Measurements from ENCODE around the gene A1BG.
A peak's percentile ranks its signal among the peaks of the same experiment; 100 is the strongest.
"Not testable (repeated sequence)": the region's sequence is repeated elsewhere in the genome, so short reads cannot be mapped to it uniquely, and the experiment has no call there.

The A1BG gene

DNA sequence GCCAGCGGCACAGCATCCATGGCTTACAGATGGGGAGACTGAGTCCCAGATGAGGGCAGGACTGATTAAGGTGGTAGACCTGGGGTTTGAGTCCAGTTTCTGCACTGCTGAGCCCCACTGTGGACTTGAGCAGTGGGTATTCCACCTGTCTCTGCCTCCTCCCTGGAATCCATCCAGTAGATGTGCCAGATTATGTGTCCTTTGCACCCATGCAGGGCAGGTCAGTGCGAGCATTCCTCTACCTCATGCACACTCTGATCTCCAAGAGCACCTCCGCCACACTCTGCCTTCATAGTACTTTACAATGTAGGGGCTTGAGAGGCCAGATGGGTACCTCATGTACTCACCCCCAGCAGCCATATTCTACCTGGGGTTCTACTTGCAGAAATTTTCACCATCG lies 16.5 kb downstream of the A1BG start:
- DNase-seq (ENCODE audit: low read depth), result no peak

DNA sequence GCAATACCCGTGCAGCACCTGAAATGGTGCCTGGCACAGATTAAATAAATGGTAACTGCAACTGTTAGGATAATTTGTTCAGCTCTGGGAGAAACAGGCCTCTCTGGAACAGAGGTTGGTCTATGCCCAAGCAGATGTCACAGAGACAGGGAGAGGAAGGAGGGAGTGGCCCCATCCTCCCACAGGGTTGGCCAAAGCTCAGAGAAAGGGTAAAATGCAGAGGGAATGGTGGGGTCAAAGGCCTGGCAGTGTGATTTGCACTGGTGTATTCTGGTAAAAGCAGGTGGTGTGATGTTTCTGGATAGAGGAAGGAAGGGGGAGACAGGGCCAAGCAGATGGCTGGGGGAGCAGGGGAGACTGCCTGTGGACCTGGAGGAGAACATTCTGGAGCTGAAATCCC lies 17.1 kb downstream of the A1BG start:
- DNase-seq (ENCODE audit: low read depth), result no peak

DNA sequence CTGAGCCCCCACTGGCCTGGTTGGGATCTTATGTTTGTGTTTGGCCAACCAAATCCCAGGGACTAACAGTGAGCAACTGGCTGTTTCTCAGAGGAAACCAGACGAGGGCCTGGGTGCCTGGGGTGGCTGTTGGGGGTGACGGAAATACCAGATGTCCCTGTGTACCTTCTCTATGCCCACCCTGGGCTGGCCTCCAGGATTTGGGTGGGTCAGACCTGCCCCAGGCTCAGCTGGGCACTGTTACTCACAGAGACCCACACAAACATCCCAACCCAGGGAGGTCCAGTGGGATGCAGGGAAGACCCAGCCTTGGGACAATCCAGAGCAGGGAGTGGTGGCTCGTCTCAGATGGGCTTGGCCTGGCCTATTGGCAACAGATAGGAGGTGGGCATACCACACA lies 17.7 kb downstream of the A1BG start:
- DNase-seq (ENCODE audit: low read depth), result no peak

DNA sequence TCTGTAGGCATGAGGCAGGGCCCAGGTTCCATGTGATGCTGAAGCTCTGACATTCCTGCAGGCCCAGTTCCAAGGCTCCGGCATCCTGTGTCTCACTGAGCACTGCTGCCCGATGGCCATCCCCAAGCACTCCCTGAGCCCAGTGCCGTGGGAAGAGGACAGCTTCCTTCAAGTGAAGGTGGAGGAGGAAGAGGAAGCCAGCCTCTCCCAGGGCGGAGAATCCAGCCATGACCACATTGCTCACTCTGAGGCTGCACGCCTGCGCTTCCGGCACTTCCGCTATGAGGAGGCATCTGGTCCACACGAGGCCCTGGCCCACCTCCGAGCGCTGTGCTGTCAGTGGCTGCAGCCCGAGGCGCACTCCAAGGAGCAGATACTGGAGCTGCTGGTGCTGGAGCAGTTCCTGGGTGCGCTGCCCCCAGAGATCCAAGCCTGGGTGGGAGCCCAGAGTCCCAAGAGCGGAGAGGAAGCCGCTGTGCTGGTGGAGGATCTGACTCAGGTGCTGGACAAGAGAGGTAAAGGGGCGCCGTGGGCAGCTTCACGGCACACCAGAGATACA lies 18.5 kb downstream of the A1BG start:
- no peak for DNase-seq (ENCODE audit: low read depth)

DNA sequence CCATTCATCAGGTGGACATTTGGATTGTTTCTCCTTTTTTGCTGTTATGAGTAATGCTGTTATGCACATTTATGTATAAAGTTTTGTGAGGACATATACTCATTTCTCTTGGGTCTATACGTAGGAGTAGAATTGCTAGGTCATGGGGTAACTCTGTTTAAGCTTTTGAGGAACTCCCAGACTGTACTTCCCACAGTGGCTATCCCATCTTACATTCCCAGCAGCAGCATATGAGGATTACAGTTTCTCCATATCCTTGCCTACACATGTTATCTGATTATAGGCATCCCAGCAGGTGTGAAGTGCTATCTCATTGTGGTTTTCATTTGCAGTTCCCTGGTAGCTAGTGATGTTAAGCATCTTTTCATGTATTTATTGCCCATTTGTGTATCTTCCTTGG lies 20.6 kb downstream of the A1BG start:
- DNase-seq (ENCODE audit: low read depth), result no peak

DNA sequence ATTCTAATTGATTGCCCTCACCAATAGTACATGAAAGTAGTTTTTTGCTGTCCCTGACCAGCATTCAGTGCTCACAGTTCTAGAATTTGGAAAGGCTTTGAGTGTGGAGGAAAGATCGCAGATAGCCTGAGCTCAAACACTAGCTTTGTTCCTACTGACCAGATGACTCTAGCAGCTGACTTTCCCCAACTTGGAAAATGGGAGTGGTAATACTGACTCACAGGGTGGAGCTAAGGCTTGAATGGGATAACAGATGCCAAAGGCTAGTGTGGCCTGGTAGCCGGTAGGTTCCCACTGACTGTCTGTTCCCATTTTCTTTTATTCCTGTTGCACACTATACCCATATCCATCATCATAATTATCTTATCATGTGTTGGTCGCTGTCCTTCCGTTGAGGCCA lies 22.8 kb downstream of the A1BG start:
- no peak for DNase-seq (ENCODE audit: low read depth)

DNA sequence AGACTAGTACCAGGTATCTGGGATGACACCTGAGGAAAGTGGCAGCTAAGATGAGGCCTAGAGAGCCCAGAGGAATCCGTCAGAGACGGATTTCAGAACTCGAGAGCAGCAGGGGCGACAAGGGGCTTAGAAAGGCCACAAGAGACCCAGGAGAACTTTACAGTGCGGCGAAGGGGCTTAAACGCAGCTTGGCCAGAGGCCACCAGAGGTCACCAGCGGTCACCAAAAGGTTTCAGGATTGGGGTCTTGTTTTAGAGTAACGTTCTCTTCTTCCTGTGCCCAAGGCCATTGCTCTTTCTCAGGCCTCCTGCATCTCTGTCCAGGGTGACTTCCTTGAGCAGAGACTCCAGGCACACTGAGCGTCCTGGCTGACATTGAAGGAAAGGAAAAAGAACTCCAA lies 24.3 kb downstream of the A1BG start:
- no peak for DNase-seq (ENCODE audit: low read depth)

DNA sequence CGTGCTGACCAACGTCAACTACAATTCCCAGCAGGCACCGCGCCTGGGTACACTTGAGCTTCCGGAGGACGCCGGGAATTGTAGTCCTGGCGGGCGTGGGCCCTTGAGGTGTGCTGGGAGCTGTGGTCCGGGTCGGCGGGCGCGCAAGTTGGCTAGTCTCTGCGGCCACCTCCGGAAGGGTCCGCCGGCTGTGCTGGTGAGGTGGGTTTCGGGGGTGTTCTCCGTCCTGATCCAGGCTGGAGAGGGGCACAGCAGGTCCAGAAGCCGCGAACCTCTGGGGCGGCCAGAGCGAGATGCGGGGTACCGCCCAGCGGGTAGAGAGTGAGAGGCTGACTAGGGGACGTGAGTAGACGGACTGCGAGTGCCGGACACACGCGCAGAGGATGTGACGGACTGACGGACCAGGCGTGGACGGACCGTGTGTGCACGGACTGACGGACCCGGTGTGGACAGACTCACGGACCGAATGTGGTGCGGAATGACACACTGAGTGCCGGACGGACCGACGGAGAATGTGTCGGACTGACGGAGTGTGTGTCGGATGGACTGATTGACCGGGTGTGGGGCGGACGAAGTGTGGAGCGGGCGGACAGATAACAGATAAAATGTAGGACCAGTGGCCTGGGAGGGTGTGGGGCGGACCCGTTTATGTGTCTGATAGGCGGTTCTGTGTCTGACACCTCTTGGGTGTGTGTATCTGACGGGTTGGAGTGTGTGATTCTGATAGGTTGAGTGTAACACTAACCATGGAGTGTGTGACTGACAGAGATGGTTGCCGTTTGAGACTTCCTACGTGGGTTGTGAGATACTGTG lies 26.2 kb downstream of the A1BG start, which contains the start of gene ZSCAN22:
TSS of gene ZSCAN22 (plus strand) at position 81 of the 813 bp plus-strand sequence. CDS start 7,809 bp downstream, outside the sequence.
- peak; percentile 70 for DNase-seq (ENCODE audit: low read depth)

DNA sequence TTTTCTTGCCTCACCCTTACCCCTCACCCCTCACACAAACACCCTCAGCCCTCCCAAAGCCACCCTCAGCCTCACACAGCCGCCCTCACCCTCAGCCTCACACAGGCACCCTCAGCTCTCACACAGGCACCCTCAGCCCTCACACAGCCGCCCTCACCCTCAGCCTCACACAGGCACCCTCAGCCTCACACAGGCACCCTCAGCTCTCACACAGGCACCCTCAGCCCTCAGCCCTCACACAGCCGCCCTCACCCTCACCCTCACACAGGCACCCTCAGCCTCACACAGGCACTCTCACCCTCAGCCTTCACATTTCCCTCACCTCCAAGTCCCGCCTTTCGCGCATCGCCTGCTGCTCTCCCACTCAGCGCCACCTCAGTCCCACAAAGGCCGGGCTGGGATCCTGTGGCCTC lies 26.8 kb downstream of the A1BG start:
- DNase-seq (ENCODE audit: low read depth), result no peak

DNA sequence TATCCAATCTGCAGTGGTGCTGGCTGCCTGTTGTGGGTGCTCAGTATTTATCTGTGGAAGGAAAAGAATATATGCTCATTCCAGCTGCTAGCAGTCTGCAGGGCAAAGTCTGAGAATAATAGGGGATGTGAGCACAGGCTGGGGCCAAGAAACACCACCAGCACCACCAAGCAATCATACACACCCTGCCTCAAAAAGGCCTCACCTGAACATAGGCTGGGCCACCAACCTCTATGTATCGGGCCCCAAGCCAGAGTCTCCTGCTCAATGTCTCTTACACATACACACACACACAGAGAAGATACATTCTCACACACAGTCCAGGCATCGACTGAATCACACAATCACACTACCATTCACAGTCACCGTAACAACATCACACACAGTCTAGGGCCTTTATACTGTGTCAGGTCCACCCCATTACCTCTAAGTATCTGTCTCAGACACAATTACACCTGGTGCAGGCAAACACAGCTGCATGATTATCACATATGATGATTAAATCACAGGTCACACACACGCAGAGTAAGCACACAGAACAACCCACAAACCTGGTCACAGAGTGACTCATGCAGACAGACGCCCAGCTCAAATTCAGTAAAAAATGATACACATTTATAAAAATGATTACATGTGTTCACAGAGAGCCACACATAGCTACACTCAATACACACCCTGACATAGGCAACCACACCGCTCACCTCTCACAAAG lies 27.8 kb downstream of the A1BG start:
- DNase-seq (ENCODE audit: low read depth), result no peak

DNA sequence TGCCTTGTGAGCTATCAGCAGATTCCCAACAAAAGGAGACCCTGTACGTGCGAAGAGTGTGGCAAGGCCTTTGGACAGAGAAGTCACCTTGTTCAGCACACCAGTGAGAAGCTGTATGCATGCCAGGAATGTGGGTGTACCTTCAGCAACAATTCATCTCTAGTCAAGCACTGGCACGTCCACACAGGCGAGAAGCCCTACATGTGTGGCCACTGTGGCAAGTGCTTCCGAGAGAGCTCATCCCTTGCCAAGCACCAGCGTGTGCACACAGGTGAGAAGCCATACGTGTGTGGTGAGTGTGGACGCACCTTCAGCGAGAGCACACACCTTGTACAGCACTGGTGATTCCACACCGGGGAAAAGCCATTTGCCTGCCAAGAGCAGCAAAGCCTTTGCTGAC lies 34.1 kb downstream of the A1BG start:
- no peak for DNase-seq (ENCODE audit: low read depth)

DNA sequence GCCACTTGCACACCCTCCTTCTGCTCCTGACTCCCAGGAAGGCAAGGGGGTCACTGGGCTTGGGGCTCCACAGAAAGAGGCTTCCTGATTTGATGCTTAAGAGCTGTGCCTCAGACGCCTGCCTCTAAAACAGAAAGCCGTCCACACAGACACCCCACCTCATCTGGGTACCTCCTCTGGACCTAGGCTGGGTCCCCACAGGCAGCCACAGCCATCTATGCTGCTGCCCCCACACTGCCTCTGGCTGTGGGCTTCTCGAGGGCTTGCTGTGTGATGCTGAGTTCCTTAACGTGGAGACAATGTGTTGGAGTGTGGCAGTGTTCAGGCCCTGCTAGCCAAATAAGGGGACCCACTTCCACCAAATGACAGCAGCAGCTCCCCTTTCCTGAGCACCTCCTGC lies 35.0 kb downstream of the A1BG start:
- no peak for DNase-seq (ENCODE audit: low read depth)

DNA sequence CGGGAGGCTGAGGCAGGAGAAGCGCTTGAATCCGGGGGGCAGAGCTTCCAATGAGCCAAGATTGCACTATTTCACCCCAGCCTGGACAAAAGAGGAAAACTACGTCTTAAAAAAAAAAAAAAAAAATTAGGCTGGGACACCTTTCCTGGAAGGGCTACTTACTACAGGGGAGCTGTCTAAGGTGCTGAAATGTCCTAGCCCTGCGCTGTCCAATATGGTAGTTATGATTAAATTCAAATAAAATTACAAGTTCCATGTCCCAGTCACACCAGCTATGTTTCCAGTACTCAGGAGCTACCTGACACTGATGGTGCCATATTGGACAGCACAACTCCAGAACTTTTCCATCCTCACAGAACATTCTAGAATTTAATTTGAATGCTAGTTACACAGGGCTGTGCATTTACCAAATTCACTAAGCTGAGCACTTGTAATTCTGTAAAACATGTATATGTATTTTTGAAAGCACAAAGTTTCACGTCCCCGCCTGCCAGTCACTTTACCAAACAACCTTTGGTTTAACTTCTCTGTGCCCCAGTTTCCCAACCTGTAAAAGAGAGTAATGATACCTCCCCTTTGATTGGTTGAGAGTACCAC lies 35.7 kb downstream of the A1BG start:
- no peak for DNase-seq (ENCODE audit: low read depth)

DNA sequence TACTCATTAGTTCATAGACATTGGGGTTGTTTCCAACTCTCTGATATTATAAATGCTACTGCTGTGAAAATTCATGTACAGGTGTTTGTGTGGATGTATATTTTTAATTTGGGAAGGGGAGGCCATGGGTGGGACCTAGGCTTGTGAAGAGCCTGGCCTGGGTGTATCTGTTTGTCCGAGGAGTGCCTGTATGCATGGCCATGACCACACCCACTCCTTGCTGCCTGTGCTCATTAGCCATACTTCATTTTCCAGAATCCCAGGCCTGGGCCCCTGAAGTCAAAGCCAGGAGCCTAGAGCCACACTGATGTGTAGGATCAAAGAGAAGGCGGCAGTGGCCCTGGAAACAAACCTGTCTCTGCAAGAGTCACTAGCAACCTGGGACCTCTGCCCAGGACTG lies 37.7 kb downstream of the A1BG start:
- DNase-seq (ENCODE audit: low read depth), result no peak

DNA sequence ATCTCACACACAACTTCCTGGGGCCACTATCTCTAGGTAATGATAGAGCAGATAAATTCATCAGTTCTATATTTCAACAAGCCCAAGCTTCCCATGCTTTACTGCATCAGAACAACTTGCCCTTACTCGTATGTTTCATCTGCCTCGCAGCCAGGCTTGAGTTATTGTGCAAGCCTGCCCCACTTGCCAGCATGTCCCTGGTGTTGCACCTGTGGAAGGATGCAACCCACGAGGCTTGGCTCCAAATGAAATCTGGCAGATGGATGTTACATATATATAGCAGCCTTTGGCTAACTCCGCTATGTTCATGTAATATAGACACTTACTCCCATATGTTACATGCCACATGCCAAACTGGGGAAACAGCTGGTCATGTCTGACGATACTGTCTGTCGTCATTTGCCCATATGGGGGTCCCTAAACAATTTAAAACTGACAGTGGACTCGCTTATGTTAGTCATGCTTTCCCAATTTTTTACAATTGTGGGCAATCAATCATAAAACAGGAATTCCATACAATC lies 41.9 kb downstream of the A1BG start:
- DNase-seq (ENCODE audit: low read depth), result no peak

DNA sequence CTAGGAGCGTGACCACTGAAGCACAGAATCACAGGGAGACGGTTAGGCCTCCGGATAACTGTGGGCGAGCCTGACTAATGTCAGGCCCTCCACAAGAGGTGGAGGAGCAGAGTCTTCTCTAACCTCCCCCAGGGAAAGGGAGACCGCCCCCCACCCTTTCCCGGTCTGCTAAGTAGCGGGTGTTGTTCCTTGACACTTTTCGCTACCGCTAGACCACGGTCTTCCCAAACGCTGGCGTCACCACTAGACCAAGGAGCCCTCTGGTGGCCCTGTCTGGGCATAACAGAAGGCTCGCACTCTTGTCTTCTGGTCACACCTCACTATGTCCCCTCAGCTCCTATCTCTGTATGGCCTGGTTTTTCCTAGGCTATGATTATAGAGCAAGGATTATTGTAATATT lies 42.6 kb downstream of the A1BG start:
- not testable (repeated sequence) for DNase-seq (ENCODE audit: low read depth)

DNA sequence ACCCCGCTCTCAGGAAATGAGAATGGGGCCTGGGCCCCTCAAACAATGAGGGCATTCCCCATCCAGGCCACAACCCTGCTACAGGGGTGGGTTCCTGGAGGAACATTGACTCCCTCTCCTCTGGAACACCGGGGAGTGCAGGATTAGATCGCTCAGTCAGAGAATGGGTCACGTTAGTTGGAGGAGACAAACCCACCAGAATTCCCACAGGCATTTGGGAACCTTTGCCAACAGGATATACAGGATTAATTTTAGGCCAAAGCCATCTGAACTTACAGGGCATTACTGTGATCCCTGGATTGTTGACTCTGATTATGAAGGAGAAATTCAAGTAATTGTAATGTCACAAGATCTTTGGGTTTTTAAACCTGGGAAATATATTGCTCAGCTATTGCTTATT lies 45.6 kb downstream of the A1BG start:
- DNase-seq (ENCODE audit: low read depth), result no peak

DNA sequence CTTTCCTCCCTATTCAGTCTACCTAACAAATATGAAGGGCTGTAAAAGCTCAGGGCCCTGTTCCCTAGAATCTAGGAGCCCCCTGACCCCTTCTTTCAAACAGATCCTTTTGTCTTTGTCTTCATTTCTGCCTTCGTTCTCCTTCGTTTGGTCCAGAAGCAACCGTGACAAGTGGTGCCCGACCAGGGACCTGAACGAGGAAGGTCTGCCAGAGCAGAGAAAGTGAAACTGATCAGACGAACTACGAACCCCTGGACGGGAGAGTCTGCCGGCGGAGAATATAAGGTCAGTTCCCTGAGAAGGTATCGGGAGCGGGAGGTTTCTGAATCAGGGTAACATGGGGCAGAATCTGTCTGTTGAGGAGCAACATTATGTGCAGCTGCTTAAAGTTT lies 47.4 kb downstream of the A1BG start:
- DNase-seq (ENCODE audit: low read depth), result no peak

DNA sequence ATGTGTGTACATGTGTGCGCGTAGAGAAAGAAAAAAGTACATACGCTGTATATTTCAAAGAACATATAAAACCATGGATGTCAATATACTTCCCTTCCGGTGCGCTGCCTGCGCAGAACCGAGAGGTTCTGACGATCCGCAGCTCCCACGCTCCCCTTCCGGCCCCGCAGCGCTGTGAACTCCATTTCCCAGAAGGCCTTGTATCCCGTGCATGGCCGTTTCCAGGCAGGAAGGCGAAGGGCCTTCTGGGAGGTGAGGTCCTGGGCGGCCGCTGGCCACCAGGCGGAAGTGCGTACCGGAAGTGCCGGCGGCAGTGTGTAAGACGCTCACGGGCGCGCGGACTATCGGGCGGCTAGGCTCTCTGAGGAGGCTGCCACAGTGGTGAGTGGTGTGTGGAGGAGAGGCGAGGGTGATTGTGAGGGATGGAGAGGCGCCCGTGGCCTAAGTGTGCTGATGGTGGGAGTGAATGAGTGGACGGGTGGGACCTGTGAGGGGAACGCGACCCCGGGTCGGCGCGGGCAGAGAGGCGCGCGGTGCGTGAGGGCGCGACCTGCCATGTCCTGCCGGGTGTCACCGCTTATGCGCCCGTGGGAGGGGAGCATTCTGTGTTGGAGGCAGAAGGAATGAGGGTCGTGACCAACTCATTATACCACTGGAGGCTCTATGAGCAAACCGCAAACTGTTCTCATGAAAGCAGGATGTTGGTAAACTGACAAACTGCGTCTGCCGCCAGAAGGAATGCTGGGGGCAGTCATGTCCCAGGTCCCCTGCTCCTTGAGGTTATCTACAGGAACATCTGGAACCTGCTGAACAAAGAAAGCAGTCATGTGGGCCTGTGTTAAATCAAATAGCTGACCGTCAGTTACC lies 48.0 kb downstream of the A1BG start, which contains the start of gene ERVK3-1:
TSS of gene ERVK3-1 (plus strand) at position 313 of the 867 bp plus-strand sequence. CDS start 6,792 bp downstream, outside the sequence.
- peak; percentile 76 for DNase-seq (ENCODE audit: low read depth)

DNA sequence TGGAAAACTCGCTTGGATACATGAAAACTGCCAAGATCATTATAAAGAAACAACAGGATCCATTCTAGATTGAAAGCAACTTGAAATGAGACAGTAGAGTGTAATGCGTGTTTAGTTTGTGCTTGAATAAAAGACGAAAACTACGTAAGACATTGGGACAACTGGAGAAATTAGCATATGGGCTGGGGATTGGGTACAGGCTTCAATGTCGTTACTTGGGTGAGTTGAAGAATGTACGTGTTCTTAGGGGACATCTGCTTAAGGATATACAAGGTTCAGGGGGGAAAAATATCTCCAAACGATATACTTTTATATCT lies 48.6 kb downstream of the A1BG start:
- DNase-seq (ENCODE audit: low read depth), result no peak

DNA sequence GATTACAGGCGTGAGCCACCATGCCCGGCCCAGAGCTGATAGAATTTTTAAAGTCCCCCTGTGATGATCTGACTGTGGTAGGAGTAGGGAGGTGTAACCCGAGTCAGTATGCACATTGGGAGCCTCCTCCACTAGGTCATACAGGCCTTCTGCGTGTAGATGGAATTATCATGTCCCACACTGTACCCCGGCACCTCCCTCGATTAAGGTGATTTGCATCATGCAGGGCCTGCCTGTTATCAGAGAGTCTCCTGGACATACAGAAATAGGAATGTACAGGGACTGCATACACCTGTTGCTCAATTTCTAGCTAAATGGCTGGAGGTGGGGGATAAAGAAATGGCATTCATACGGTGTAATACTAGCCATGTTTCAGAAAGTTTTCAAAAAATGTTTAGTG lies 49.0 kb downstream of the A1BG start:
- no peak for DNase-seq (ENCODE audit: low read depth)

DNA sequence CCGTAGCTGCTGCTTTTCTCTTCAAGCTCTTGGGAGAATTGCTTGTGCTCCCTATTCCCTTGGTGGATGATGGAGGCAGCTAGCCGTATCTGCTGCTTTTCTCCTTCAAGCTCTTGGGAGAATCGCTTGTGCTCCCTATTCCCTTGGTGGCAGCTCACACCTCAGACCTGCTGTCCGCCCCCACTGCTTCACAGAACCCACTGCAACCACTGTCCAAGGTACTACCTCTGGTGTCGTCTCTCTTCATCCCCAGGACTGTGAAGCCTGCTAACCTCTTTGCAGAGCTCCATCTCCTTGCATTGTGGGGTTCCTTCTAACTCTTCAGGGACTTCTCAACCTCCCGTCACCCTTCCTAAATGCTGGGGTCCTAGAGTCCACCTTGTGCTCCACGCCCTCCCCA lies 52.7 kb downstream of the A1BG start:
- no peak for DNase-seq (ENCODE audit: low read depth)

Measured in stimulated activated CD8-positive, alpha-beta memory T cell treated with anti-CD3 and anti-CD28 coated beads, Interleukin-15, amount 100 ng/mL, for 24 hours (primary cell).